GM20000 (cell line): Measurements from ENCODE around the gene FAM111A.

Source experiments
- DNase-seq: peaks from one replicate; pipeline ENCODE4 v3.0.0; 2012; ENCODE audit warnings: low spot score
- CTCF ChIP-seq: IDR thresholded peaks from 2 replicates; pipeline ENCODE4 v1.5.1; 2012; ENCODE audit warnings: mild to moderate bottlenecking, control low read depth; ENCODE audit errors: extremely low read depth, missing control alignments

The FAM111A gene

GRCh38 chr11:59172345-59173079, 29.9 kb downstream of the FAM111A start:
- peak; percentile 77 for DNase-seq
- no peak for TF ChIP-seq CTCF

- no peak for TF ChIP-seq CTCF
- DNase-seq = no peak
Observed at GRCh38 chr11:59173080-59173963, 30.7 kb downstream of the FAM111A start.

GRCh38 chr11:59173964-59174663, 31.5 kb downstream of the FAM111A start:
- TF ChIP-seq CTCF = no peak
- DNase-seq = peak; percentile 41

- no peak for DNase-seq
- TF ChIP-seq CTCF = no peak
Observed at GRCh38 chr11:59174664-59175033, 32.0 kb downstream of the FAM111A start.

- no peak for DNase-seq
- TF ChIP-seq CTCF = no peak
Observed at GRCh38 chr11:59175091-59175501, 32.4 kb downstream of the FAM111A start.

- no peak for DNase-seq
- no peak for TF ChIP-seq CTCF
Observed at GRCh38 chr11:59176330-59176729, 33.7 kb downstream of the FAM111A start.

- TF ChIP-seq CTCF = no peak
Observed at GRCh38 chr11:59178402-59178801, 35.7 kb downstream of the FAM111A start.

More at GRCh38 chr11:59178402-59178801, 35.7 kb downstream of the FAM111A start:
- DNase-seq = no peak
